ENCODE results near the gene TSFM.

DNA sequence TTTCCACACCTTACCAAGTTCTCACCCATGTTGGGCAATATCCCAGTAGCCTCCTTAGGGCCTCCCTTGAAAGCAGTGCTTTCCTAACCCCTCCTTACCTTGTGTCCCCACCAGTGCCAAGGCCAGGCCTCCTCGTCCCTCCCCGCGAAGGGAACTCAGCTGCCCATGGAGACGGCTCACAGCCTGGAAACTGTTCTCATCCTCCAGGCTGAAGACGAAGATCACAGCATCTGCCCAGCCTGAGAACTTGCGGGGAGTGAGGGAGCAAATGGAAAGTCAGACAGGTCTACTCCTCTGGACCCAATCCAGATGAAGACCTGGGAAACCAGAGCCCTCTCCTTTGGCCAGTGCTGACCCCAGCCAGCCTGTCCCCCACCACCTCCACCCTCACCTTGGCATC, 48.7 kb upstream of the TSFM start:
- TF ChIP-seq CTCF (IDR thresholded peaks at IDR 0.05) (no peak), POLR2A (IDR thresholded peaks at IDR 0.05) (no peak)

Measured in lower leg skin (tissue), 3 donors.